Measurements from ENCODE around the gene HECTD2. TPM values are rescaled to one million over a fixed set of nuclear protein-coding genes. Genes with fewer than 3 reads are reported as not detected.
"Not testable (repeated sequence)": the region's sequence is repeated elsewhere in the genome, so short reads cannot be mapped to it uniquely, and the experiment has no call there.

The HECTD2 gene
- total RNA-seq, 1 donor from 2014 or later: 8.1 TPM

DNA sequence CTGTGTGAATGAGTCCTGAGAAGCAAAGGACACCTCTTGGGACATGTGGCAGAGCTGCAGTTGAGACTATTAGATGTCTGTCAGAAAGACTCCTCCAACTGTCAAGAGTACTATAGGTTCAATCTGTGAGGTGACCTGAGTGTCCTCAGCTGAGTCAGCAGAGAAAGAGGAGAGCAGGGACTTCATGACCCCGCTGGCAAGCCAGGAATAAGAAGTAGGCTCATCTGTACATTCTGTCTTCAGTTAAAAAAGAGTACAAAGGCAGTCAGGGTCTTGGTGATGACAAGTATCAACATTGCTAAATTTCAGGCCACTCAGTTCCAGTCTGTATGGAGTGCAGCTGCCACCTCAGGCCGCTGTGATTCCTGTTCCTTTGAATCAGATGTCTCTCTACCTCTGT lies 25.1 kb downstream of the HECTD2 start:
- DNase-seq (no peak), ATAC-seq (ENCODE audit: low read depth) (no peak)
- H3K27me3 Mint-ChIP-seq: no peaks in the 10 kb centered on the region
- peaks cover 13% of the 10 kb centered on the region for H3K36me3 Mint-ChIP-seq (ENCODE audit: low read depth)
- intact Hi-C loops (cut with micrococcal nuclease): no loop called here
- no peak overlapping the region for H3K27ac Mint-ChIP-seq
- no peak overlapping the region for H3K4me3 Mint-ChIP-seq
- ChIA-PET POLR2A (no interaction called here), CTCF (no interaction called here)
- peaks cover 4% of the 10 kb centered on the region for H3K9me3 Mint-ChIP-seq
- peaks cover 2% of the 10 kb centered on the region for H3K4me1 Mint-ChIP-seq
- no peak for TF ChIP-seq CTCF (IDR thresholded peaks at IDR 0.05)

GRCh38 chr10:91438228-91438627 lies 28.1 kb downstream of the HECTD2 start:
- H3K27me3 Mint-ChIP-seq; CTCF ChIA-PET; DNase-seq; H3K9me3 Mint-ChIP-seq; POLR2A ChIA-PET; H3K27ac Mint-ChIP-seq; intact Hi-C loops (cut with micrococcal nuclease); ATAC-seq (ENCODE audit: low read depth); H3K4me1 Mint-ChIP-seq; H3K4me3 Mint-ChIP-seq: not testable (repeated sequence)
- H3K36me3 Mint-ChIP-seq (ENCODE audit: low read depth): peaks cover 13% of the 10 kb centered on the region

DNA sequence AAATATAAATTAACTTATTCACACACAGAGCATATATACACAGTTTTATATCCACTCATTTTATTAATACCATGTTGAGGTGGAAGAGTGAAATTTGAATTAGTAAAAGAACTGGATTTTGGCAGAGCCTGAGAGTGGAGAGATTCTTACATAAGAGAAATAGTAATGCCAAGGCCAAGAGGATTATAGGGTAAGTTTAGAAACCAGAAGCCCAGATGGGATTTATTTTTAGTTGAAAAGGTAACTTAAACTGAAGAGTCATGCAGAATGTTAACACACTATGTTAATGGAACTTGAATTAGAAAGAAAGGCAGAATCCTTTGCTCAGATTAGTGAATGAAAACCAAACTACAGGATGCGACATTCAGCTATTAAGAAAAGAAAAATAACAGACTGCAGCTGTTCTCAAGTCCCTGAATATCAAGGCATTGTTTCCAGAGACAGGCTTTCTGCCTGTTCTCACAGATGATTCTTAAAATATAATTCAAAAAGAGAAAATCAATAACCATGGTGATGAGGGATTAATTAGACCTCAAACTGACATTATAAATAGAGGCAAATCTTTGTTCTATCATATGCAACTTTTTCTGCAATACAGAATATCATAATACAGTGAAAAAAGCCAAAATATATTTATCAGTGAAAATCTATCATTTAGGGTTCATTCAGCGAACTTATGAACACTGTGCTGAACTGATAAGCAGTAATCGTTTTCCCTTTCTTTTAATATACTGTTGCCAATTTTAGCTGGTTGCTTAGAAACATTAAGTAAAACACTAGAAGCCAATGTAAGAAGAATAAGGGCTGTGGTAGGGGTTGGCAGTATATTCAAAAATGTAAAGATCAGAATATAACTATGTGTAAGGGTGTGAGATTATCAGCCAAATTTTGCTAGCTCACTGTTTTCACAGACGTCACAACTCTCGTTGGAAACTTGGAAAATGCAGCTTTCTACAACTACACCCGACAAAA lies 34.4 kb downstream of the HECTD2 start:
- Mint-ChIP-seq H3K4me1 (no peaks in the 10 kb centered on the region), H3K9me3 (peaks cover 7% of the 10 kb centered on the region), H3K4me3 (no peak overlapping the region), H3K27me3 (no peaks in the 10 kb centered on the region), H3K27ac (no peak overlapping the region), H3K36me3 (ENCODE audit: low read depth) (peaks cover 6% of the 10 kb centered on the region)
- DNase-seq (no peak), ATAC-seq (ENCODE audit: low read depth) (no peak)
- intact Hi-C loops (cut with micrococcal nuclease): no loop called here
- no peak for TF ChIP-seq CTCF (IDR thresholded peaks at IDR 0.05)
- ChIA-PET CTCF (no interaction called here), POLR2A (no interaction called here)

DNA sequence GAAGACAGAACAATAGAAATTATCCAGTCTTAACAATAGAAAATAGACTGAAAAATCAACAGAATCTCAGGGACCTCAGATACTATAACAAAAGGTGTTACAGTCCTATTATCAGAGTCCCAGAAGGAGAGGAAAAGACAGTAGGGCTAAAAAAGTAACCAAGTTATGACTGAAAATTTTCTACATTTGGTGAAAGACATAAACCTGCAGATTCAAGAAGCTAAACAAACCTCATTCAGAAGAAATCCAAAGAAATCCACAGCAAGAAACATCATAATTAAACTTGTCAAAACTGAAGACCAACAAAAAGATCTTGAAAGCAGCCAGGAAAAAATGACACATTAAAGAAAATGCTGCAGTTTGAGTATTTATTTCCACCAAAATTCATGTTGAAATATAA lies 41.9 kb downstream of the HECTD2 start:
- H3K27me3 Mint-ChIP-seq: no peaks in the 10 kb centered on the region
- no peak for ATAC-seq (ENCODE audit: low read depth)
- H3K4me1 Mint-ChIP-seq: no peaks in the 10 kb centered on the region
- H3K36me3 Mint-ChIP-seq (ENCODE audit: low read depth): peaks cover 4% of the 10 kb centered on the region
- intact Hi-C loops (cut with micrococcal nuclease): no loop called here
- ChIA-PET CTCF (no interaction called here), POLR2A (no interaction called here)
- peaks cover 33% of the 10 kb centered on the region for H3K9me3 Mint-ChIP-seq
- DNase-seq: no peak
- H3K27ac Mint-ChIP-seq: no peak overlapping the region
- TF ChIP-seq CTCF (IDR thresholded peaks at IDR 0.05): no peak
- H3K4me3 Mint-ChIP-seq: no peak overlapping the region

DNA sequence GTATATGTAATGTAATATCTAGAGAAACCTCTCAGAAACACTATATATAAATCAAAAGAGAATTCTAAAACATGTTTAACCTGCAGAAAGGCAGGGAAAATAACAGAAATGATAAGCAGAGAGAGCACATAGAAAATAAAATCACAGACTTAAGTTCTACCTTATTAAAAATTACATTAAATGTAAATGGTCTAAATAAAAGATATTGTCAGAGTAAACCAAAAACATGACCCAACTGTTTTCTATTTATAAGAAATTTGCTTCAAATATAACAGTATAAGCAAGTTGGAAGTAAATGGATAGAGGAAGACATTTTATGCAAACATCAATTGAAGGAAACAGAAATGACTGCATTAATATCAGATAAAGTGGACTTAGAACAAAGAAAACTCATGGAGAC lies 43.4 kb downstream of the HECTD2 start:
- Mint-ChIP-seq H3K27ac (no peak overlapping the region), H3K9me3 (peaks cover 33% of the 10 kb centered on the region), H3K36me3 (ENCODE audit: low read depth) (peaks cover 4% of the 10 kb centered on the region), H3K27me3 (no peaks in the 10 kb centered on the region), H3K4me1 (no peaks in the 10 kb centered on the region), H3K4me3 (no peak overlapping the region)
- no peak for TF ChIP-seq CTCF (IDR thresholded peaks at IDR 0.05)
- POLR2A ChIA-PET: no interaction called here
- DNase-seq (no peak), ATAC-seq (ENCODE audit: low read depth) (no peak)
- CTCF ChIA-PET: no interaction called here
- intact Hi-C loops (cut with micrococcal nuclease): no loop called here

GRCh38 chr10:91455135-91455534 lies 45.0 kb downstream of the HECTD2 start:
- intact Hi-C loops (cut with micrococcal nuclease); H3K36me3 Mint-ChIP-seq (ENCODE audit: low read depth); ATAC-seq (ENCODE audit: low read depth); CTCF ChIA-PET; H3K4me3 Mint-ChIP-seq; H3K27me3 Mint-ChIP-seq; H3K4me1 Mint-ChIP-seq; DNase-seq; POLR2A ChIA-PET; H3K27ac Mint-ChIP-seq: not testable (repeated sequence)
- H3K9me3 Mint-ChIP-seq: peaks cover 26% of the 10 kb centered on the region

All from activated B cell treated with CpG ODN at 0.5 μM for 24 hours (primary cell).